Mesodermal cell (in vitro differentiated cells): ENCODE results near the gene MYPN.

ENCODE experiments used
- H3K27ac ChIP-seq: 2 replicates; pipeline ENCODE4 v1.7.0; 2013; ENCODE audit warnings: mild to moderate bottlenecking, low read depth, low read length, moderate library complexity; ENCODE audit not compliant: severe bottlenecking
- H3K36me3 ChIP-seq: 2 replicates; pipeline ENCODE4 v1.7.1; 2013; ENCODE audit warnings: mild to moderate bottlenecking, low read length, moderate library complexity; ENCODE audit not compliant: control insufficient read depth, insufficient read depth
- H3K4me1 ChIP-seq: one replicate; pipeline ENCODE4 v1.7.1; 2013; ENCODE audit warnings: mild to moderate bottlenecking, low read length; ENCODE audit not compliant: insufficient read depth, control insufficient read depth, poor library complexity, severe bottlenecking
- H3K4me3 ChIP-seq: 2 replicates; pipeline ENCODE4 v1.7.0; 2013; ENCODE audit warnings: low read length, control low read depth, mild to moderate bottlenecking; ENCODE audit not compliant: insufficient read depth, poor library complexity, severe bottlenecking; ENCODE audit errors: extremely low read depth
- H3K9me3 ChIP-seq: 2 replicates; pipeline ENCODE4 v1.7.1; 2013; ENCODE audit warnings: mild to moderate bottlenecking, low read length, moderate library complexity; ENCODE audit not compliant: control insufficient read depth
- WGBS, 2 experiments: methylation state at CpG; one replicate each; pipeline ENCODE4 v1.1.5; 2013; ENCODE audit warnings: missing lambda C conversion rate in 2 of 2; ENCODE audit not compliant: insufficient coverage in 2 of 2; 5-methylcytosine and 5-hydroxymethylcytosine counted together

MYPN gene

DNA sequence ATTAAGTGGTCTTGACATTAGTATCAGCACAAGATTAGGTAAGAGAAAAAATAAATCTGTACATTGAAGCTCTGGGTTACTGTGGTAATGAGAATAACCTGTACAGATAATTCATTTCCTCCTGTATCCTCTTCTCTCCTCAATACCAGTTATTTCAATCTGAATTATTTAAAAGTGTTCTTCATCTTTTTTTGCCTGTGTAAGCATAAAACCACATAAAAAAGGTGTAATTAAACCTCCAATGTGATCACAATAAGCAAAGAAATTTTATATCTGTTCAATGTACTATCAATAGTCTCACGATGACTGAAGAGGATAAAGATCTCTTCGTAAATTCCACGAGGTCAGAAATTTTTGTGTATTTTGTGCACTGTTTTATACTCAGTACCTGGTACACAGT lies 1.2 kb upstream of the MYPN start:
- Histone ChIP-seq H3K4me1 (peaks cover 4% of the 10 kb centered on the region), H3K27ac (no peak overlapping the region), H3K36me3 (no peaks in the 10 kb centered on the region), H3K9me3 (no peaks in the 10 kb centered on the region), H3K4me3 (no peak overlapping the region)
- 92% methylated on average over 2 of the region's 3 CpGs; no CpG with 5 or more reads in 1 of the 2 experiments for WGBS, 2 experiments

GRCh38 chr10:68108653-68109052 lies 635 bp upstream of the MYPN start:
- H3K4me1 ChIP-seq = peaks cover 4% of the 10 kb centered on the region
- no peak overlapping the region for H3K4me3 ChIP-seq
- no peaks in the 10 kb centered on the region for H3K9me3 ChIP-seq
- H3K36me3 ChIP-seq = no peaks in the 10 kb centered on the region
- WGBS, 2 experiments = 85 to 95% methylated on average over 10 to 11 of the region's 11 CpGs
- no peak overlapping the region for H3K27ac ChIP-seq

GRCh38 chr10:68110027-68110426 lies 739 bp downstream of the MYPN start:
- Histone ChIP-seq H3K4me1 (peaks cover 4% of the 10 kb centered on the region), H3K9me3 (no peaks in the 10 kb centered on the region), H3K36me3 (no peaks in the 10 kb centered on the region), H3K27ac (no peak overlapping the region), H3K4me3 (no peak overlapping the region)
- 100% methylated on average over 1 of the region's 2 CpGs; no CpG with 5 or more reads in 1 of the 2 experiments for WGBS, 2 experiments

DNA sequence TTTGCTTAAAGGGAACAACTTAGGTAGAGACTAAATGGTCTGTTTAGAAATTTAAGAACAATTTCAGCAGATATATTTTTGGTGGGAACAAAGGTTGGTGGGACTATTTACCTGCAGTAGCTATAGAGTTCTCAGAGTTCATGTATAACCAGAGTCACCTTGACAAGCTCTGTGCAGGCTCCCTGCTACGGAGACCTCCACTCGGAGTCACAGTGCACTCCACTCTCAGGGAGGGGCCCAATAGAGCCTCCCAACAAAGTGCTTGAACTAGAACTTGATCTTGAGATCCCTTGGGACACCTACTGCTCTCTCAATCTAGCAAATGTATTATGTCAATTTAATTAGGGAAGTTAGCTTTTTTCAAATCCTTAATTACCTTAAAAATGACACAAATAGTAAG lies 2.3 kb downstream of the MYPN start:
- no peaks in the 10 kb centered on the region for H3K9me3 ChIP-seq
- WGBS, 2 experiments = 93% methylated on average over 2 of the region's 2 CpGs
- H3K4me1 ChIP-seq = peaks cover 2% of the 10 kb centered on the region
- no peak overlapping the region for H3K27ac ChIP-seq
- no peak overlapping the region for H3K4me3 ChIP-seq
- H3K36me3 ChIP-seq = no peaks in the 10 kb centered on the region

GRCh38 chr10:68112837-68113236 lies 3.5 kb downstream of the MYPN start:
- Histone ChIP-seq H3K27ac (no peak overlapping the region), H3K4me1 (no peaks in the 10 kb centered on the region), H3K4me3 (no peak overlapping the region), H3K36me3 (no peaks in the 10 kb centered on the region), H3K9me3 (no peaks in the 10 kb centered on the region)
- no CpG with 5 or more reads among the region's 1 CpG for WGBS, 2 experiments

DNA sequence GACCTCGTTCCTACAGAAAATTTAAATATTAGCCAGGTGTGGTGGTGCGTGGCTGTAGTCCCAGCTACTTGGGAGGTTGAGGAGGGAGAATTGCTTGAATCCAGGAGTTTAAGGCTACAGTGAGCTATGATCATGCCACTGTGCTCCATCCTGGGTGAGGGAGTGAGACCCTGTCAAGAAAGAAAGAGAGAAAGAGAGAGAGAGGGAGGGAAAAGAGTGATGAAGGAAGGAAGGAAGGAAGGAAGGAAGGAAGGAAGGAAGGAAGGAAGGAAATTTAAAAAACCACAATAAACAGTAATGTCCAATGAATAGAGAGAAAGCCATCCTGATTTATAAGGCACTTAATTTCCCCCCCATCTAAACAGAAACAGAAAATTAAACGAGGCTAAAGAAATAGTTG lies 9.4 kb downstream of the MYPN start:
- H3K4me1 ChIP-seq = peaks cover 7% of the 10 kb centered on the region
- H3K9me3 ChIP-seq = no peaks in the 10 kb centered on the region
- no peak overlapping the region for H3K27ac ChIP-seq
- H3K4me3 ChIP-seq = no peak overlapping the region
- 94 to 100% methylated on average over 2 of the region's 3 CpGs for WGBS, 2 experiments
- H3K36me3 ChIP-seq = no peaks in the 10 kb centered on the region

DNA sequence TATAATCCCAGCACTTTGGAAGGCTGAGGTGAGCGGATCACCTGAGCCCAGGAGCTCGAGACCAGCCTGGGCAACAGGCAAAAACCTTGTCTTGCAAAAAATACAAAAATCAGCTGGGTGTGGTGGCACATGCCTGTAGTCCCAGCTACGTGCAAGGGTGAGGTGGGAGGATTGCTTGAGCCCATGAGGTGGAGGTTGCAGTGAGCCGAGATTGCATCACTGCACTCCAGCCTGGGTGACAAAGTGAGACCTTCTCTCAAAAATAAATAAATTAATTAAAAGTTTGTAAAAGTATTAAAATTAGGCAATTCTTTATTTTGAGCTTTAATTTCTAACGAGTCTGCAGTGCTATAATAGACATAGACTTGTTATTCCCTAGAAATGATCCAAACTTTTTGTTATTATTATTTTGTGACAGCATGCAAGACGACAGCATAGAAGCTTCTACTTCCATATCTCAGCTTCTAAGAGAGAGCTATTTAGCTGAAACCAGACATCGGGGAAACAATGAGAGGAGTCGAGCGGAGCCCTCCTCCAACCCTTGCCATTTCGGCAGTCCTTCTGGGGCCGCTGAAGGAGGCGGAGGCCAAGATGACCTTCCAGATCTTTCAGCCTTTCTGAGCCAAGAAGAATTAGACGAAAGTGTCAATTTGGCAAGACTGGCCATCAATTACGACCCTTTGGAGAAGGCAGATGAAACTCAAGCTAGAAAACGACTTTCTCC lies 11.9 kb downstream of the MYPN start:
- 90 to 92% methylated on average over 9 to 12 of the region's 15 CpGs for WGBS, 2 experiments
- Histone ChIP-seq H3K4me3 (no peak overlapping the region), H3K36me3 (no peaks in the 10 kb centered on the region), H3K4me1 (peaks cover 7% of the 10 kb centered on the region), H3K9me3 (no peaks in the 10 kb centered on the region), H3K27ac (no peak overlapping the region)

DNA sequence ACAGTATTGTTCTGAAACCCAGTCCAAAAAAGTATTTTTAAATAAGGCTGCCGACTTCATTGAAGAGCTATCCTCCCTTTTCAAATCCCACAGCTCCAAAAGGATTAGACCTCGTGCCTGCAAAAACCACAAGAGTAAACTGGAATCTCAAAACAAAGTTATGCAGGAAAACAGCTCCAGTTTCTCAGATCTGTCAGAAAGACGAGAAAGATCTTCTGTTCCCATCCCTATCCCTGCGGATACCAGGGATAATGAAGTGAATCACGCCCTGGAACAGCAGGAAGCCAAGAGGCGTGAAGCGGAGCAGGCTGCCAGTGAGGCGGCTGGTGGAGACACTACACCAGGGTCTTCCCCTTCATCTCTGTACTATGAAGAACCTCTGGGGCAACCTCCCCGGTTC lies 12.6 kb downstream of the MYPN start:
- H3K4me3 ChIP-seq = no peak overlapping the region
- no peaks in the 10 kb centered on the region for H3K9me3 ChIP-seq
- no peak overlapping the region for H3K27ac ChIP-seq
- H3K4me1 ChIP-seq = peaks cover 7% of the 10 kb centered on the region
- H3K36me3 ChIP-seq = no peaks in the 10 kb centered on the region
- WGBS, 2 experiments = 71 to 82% methylated on average over 5 to 6 of the region's 9 CpGs

DNA sequence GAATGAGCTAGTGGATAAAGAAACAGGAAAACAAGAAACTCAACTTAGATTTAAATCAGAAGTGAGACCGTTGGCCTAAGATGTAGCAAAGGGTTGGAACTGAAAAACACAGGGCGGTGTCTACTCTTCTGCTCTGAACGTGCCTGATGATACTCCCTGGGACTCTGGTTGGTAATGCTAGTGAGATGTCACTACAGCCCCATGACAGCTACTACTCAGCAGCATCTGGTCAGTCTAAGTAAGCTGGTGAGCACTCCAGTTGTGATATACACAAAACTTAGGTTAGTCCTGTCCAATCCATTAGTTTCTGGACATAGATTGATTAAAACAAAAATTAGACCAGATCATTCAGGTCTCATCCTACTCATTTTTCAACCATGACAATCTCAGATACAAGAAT lies 15.4 kb downstream of the MYPN start:
- H3K36me3 ChIP-seq = no peaks in the 10 kb centered on the region
- H3K4me3 ChIP-seq = no peak overlapping the region
- peaks cover 7% of the 10 kb centered on the region for H3K4me1 ChIP-seq
- no peak overlapping the region for H3K27ac ChIP-seq
- WGBS, 2 experiments = 91% methylated on average over 3 of the region's 3 CpGs
- no peaks in the 10 kb centered on the region for H3K9me3 ChIP-seq

DNA sequence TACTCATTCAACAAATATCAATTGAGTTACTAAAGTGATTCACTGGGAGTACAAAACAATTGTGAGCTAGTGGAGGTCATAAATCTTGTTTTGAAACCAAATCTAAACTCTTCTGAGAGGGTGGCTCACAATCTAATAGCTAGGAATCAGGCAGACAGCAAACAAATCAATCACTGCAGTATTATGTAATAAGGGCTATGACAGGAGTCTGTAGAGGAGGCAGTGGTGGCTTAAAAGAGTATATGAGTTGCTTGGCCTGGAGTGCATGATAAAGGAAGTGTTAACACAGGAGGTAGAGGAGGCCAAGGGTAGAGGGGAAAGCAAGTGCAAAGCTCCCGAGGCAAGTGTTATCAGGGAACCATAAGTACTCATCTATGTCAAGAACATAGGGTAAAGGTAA lies 16.5 kb downstream of the MYPN start:
- H3K9me3 ChIP-seq = no peaks in the 10 kb centered on the region
- no peak overlapping the region for H3K4me3 ChIP-seq
- no peak overlapping the region for H3K27ac ChIP-seq
- H3K36me3 ChIP-seq = no peaks in the 10 kb centered on the region
- WGBS, 2 experiments = 57 to 100% methylated on average over 1 of the region's 1 CpG
- H3K4me1 ChIP-seq = peaks cover 7% of the 10 kb centered on the region

- Histone ChIP-seq H3K36me3 (no peaks in the 10 kb centered on the region), H3K4me3 (no peak overlapping the region), H3K9me3 (no peaks in the 10 kb centered on the region), H3K4me1 (no peaks in the 10 kb centered on the region), H3K27ac (no peak overlapping the region)
- 81 to 100% methylated on average over 2 of the region's 2 CpGs for WGBS, 2 experiments
These were observed 18.7 kb downstream of the MYPN start for GRCh38 chr10:68128015-68128414.
